ENCODE data around the gene NOTUM. TPM values are rescaled to one million over a fixed set of nuclear protein-coding genes. Genes with fewer than 3 reads are reported as not detected.

NOTUM gene
- total RNA-seq, 1 experiment from 2014 or later = not detected

DNA sequence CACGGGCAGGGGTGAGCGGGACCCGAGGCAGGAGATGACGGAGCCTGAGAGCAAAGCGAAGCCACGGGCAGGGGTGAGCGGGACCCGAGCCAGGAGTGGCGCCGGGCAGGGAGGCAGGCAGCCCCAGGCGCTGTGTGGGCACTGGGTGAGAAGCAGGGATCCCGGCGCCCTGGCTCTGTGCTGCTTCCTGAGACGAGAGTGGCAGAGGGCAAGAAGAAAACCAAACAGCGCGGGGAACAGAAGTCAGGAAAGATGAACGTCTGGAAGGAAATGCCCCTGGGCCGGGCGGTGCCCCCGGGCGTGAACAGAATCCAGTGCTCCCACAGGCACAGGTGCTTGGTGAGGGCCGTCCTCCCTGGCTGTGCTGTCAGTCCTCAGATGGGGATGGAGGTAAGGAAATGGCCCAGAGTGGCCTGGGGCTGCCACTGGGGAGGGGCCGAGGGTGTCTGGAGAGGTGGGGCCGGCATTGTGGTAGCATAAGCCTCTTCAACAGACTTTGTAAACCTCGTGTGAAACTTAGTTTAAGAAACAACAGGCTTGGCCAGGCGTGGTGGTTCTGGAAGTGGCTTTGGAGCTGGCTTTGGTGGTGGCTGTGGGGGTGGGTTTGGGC is 26.3 kb upstream of the NOTUM start:
- H3K4me3 Mint-ChIP-seq (ENCODE audit: unreplicated experiment) = no peak overlapping the region
- ChIA-PET CTCF (interaction anchor here (0.7 kb wide), 1 partner anchor 15 kb away, joined by 3 read pairs; no protein-coding TSS in a partner anchor), POLR2A (no interaction called here)
- no peaks in the 10 kb centered on the region for H3K27me3 Mint-ChIP-seq (ENCODE audit: insufficient read depth, unreplicated experiment)
- no peak overlapping the region for H3K27ac Mint-ChIP-seq (ENCODE audit: low read depth, unreplicated experiment)
- H3K36me3 Mint-ChIP-seq (ENCODE audit: insufficient read depth, unreplicated experiment) = peaks cover 30% of the 10 kb centered on the region
- H3K4me1 Mint-ChIP-seq (ENCODE audit: insufficient read depth, unreplicated experiment) = peaks cover 19% of the 10 kb centered on the region
- intact Hi-C loops (cut with micrococcal nuclease) = no loop called here
- TF ChIP-seq, protein P1, sequence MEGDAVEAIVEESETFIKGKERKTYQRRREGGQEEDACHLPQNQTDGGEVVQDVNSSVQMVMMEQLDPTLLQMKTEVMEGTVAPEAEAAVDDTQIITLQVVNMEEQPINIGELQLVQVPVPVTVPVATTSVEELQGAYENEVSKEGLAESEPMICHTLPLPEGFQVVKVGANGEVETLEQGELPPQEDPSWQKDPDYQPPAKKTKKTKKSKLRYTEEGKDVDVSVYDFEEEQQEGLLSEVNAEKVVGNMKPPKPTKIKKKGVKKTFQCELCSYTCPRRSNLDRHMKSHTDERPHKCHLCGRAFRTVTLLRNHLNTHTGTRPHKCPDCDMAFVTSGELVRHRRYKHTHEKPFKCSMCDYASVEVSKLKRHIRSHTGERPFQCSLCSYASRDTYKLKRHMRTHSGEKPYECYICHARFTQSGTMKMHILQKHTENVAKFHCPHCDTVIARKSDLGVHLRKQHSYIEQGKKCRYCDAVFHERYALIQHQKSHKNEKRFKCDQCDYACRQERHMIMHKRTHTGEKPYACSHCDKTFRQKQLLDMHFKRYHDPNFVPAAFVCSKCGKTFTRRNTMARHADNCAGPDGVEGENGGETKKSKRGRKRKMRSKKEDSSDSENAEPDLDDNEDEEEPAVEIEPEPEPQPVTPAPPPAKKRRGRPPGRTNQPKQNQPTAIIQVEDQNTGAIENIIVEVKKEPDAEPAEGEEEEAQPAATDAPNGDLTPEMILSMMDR (IDR thresholded peaks at IDR 0.05; ENCODE audit: unreplicated experiment) = no peak
- no peak for DNase-seq (ENCODE audit: unreplicated experiment)
- H3K9me3 Mint-ChIP-seq (ENCODE audit: unreplicated experiment) = no peaks in the 10 kb centered on the region
- BruUV-seq (replicated peaks) = no TSS peak

DNA sequence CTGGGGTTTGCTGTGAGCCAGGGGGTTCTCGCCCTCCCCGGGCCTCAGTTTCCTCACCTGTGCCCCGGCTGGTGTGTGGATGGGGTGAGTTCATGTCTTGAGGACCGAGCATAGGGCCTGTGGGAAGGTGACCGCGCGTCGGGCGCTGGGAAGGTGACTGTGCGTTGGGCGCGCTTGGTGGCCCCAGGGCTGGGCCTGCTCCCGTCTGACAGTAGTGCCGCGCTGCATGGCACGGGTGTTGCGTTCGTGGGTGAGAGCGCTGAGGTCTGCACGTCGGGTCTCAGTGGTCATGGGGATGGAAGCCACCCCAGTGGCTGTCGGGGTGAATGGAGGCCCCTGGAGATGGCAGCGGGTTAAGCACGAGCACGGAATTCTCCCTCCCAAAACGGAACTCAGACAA is 25.6 kb upstream of the NOTUM start:
- Mint-ChIP-seq H3K27ac (ENCODE audit: low read depth, unreplicated experiment) (no peak overlapping the region), H3K4me1 (ENCODE audit: insufficient read depth, unreplicated experiment) (peaks cover 22% of the 10 kb centered on the region), H3K4me3 (ENCODE audit: unreplicated experiment) (no peak overlapping the region), H3K36me3 (ENCODE audit: insufficient read depth, unreplicated experiment) (peaks cover 30% of the 10 kb centered on the region), H3K27me3 (ENCODE audit: insufficient read depth, unreplicated experiment) (no peaks in the 10 kb centered on the region), H3K9me3 (ENCODE audit: unreplicated experiment) (no peaks in the 10 kb centered on the region)
- intact Hi-C loops (cut with micrococcal nuclease) = no loop called here
- BruUV-seq (replicated peaks) = no TSS peak
- TF ChIP-seq, protein P1 (IDR thresholded peaks at IDR 0.05; ENCODE audit: unreplicated experiment) = no peak
- DNase-seq (ENCODE audit: unreplicated experiment) = no peak
- CTCF ChIA-PET = no interaction called here
- POLR2A ChIA-PET = no interaction called here

DNA sequence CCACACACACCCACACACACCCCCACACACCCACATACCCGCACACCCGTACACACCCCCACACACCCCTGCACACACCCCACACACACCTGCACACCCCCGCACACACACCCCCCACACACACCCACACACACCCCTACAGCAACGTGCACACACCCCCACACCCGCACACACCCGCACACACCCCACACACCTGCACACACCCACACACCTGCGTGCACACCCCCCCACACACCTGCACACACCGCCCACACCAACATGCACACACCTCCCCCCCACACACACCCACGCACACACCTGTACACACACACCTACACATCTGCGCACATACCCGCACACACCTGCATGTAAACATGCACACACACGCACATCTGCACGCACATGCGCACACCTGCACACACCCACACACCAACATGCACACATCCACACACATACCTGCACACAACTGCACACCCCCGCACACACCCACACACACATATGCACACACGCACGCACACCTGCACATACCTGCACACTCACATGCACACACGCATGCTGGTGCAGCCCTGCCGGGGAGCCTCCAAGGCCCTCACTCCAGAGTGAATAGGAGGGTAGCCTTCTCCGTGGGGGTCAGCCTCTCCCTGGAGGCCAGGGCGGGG is 23.9 kb upstream of the NOTUM start:
- H3K4me3 Mint-ChIP-seq (ENCODE audit: unreplicated experiment) = no peak overlapping the region
- H3K27me3 Mint-ChIP-seq (ENCODE audit: insufficient read depth, unreplicated experiment) = no peaks in the 10 kb centered on the region
- no peak for DNase-seq (ENCODE audit: unreplicated experiment)
- ChIA-PET CTCF (no interaction called here), POLR2A (interaction anchor here (1.3 kb wide), 1 partner anchor 25 kb away, joined by 5 read pairs; no protein-coding TSS in a partner anchor)
- peaks cover 18% of the 10 kb centered on the region for H3K4me1 Mint-ChIP-seq (ENCODE audit: insufficient read depth, unreplicated experiment)
- H3K27ac Mint-ChIP-seq (ENCODE audit: low read depth, unreplicated experiment) = no peak overlapping the region
- intact Hi-C loops (cut with micrococcal nuclease) = no loop called here
- TF ChIP-seq, protein P1 (IDR thresholded peaks at IDR 0.05; ENCODE audit: unreplicated experiment) = no peak
- no TSS peak for BruUV-seq (replicated peaks)
- peaks cover 26% of the 10 kb centered on the region for H3K36me3 Mint-ChIP-seq (ENCODE audit: insufficient read depth, unreplicated experiment)
- no peaks in the 10 kb centered on the region for H3K9me3 Mint-ChIP-seq (ENCODE audit: unreplicated experiment)

DNA sequence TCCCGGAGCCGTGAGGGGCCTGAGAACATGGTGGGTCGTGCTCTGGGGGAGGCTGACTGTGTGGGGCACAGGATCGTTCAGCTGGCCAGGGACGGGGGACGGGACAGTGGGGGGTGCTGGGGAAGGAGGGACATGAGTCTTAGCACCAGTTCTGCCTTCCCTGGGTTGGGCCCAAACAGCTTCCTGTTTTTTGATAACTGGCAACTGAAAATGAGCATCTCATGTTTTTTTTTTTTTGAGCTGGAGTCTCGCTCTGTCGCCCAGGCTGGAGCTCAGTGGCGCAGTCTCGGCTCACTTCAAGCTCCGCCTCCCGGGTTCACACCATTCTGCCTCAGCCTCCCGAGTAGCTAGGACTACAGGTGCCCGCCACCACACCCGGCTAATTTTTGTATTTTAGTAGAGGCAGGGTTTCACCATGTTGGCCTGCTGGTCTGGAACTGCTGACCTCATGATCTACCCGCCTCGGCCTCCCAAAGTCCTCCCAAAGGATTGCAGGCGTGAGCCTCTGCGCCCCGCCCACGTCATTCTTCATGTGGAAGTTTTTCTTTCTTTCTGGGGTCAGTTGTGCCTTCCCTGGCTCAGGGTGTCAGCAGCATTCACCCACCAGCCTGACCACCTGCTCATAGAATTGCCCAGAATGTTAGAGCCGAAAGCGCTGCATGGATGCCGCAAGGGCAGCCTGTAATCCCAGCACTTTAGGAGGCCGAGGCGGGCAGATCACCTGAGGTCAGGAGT is 22.8 kb upstream of the NOTUM start:
- POLR2A ChIA-PET = interaction anchor here (5.0 kb wide), 1 partner anchor 7 kb away, joined by 55 read pairs; no protein-coding TSS in a partner anchor

More for the DNA sequence above, 22.8 kb upstream of the NOTUM start:
- CTCF ChIA-PET = interaction anchor here (0.9 to 1.6 kb wide), 2 partner anchors 35 to 36 kb away, joined by 3 to 4 read pairs; no protein-coding TSS in a partner anchor
- intact Hi-C loops (cut with micrococcal nuclease) = no loop called here
- DNase-seq (ENCODE audit: unreplicated experiment) = no peak
- Mint-ChIP-seq H3K9me3 (ENCODE audit: unreplicated experiment) (no peaks in the 10 kb centered on the region), H3K4me1 (ENCODE audit: insufficient read depth, unreplicated experiment) (peaks cover 25% of the 10 kb centered on the region), H3K36me3 (ENCODE audit: insufficient read depth, unreplicated experiment) (peaks cover 32% of the 10 kb centered on the region), H3K4me3 (ENCODE audit: unreplicated experiment) (no peak overlapping the region), H3K27ac (ENCODE audit: low read depth, unreplicated experiment) (no peak overlapping the region), H3K27me3 (ENCODE audit: insufficient read depth, unreplicated experiment) (no peaks in the 10 kb centered on the region)
- BruUV-seq (replicated peaks) = no TSS peak
- TF ChIP-seq, protein P1 (IDR thresholded peaks at IDR 0.05; ENCODE audit: unreplicated experiment) = no peak

Data from MCF 10A (cell line).